ENCODE measurements around the gene ICOS.

GRCh38 chr2:203904022-203904421, 32.5 kb upstream of the ICOS start:
- TF ChIP-seq POLR2A (IDR thresholded peaks at IDR 0.05) (no peak), CTCF (IDR thresholded peaks at IDR 0.05) (no peak)
